PC-9 (cell line): Measurements from ENCODE around the gene ACOXL. TPM values are rescaled to one million over a fixed set of nuclear protein-coding genes. Genes with fewer than 3 reads are reported as not detected.

Experiments used
- BruUV-seq: library from RNA; stranded (reverse); fragments of 400-500 nt; replicated peaks from 2 replicates; lab custom pipeline; 2021; lab: Mats Ljungman, UMichigan
- CTCF ChIA-PET: fragments of 300-600 bp; sonication (Branson Sonifier 250); formaldehyde crosslinking; loops from one replicate; lab custom pipeline; 2022; ENCODE audit warnings: antibody characterized with exemption; lab: Charles Lee
- POLR2A ChIA-PET: fragments of 300-600 bp; sonication (Branson Sonifier 250); formaldehyde crosslinking; loops from one replicate; lab custom pipeline; 2022; ENCODE audit warnings: antibody characterized with exemption; ENCODE audit not compliant: unreplicated experiment; lab: Charles Lee
- DNase-seq, 2 experiments: peaks; one replicate each; pipeline versions ENCODE4 v3.0.0 to v3.0.0-alpha.2; 2015 to 2022; ENCODE audit warnings: mixed read lengths in 1 of 2
- H2AFZ ChIP-seq: fragments of 200-600 bp; sonication (generic); 2 replicates; pipeline ENCODE4 v1.8.1; 2017; ENCODE audit warnings: antibody characterized with exemption
- H3F3A ChIP-seq: fragments of 200-600 bp; sonication (generic); 2 replicates; pipeline ENCODE4 v1.8.1; 2017; ENCODE audit warnings: antibody characterized with exemption, mild to moderate bottlenecking, low read depth; ENCODE audit not compliant: insufficient read depth
- H3K27ac ChIP-seq: fragments of 200-600 bp; sonication (generic); 2 replicates; pipeline ENCODE4 v1.6.1; 2016; ENCODE audit warnings: mixed run types
- H3K27me3 ChIP-seq: fragments of 200-600 bp; sonication (generic); 2 replicates; pipeline ENCODE4 v1.6.1; 2016; ENCODE audit warnings: low read depth, mixed run types; ENCODE audit not compliant: insufficient read depth
- H3K36me3 ChIP-seq: fragments of 200-600 bp; sonication (generic); 2 replicates; pipeline ENCODE4 v1.6.1; 2016; ENCODE audit warnings: low read depth, mixed run types
- H3K4me1 ChIP-seq: fragments of 200-600 bp; sonication (generic); replicated peaks from 2 replicates; pipeline ENCODE4 v1.6.1; 2016; ENCODE audit warnings: mixed run types; ENCODE audit not compliant: insufficient read depth
- H3K4me2 ChIP-seq: fragments of 200-600 bp; sonication (generic); 2 replicates; pipeline ENCODE4 v1.6.1; 2017; ENCODE audit warnings: mixed run types
- H3K4me3 ChIP-seq: fragments of 200-600 bp; sonication (generic); 2 replicates; pipeline ENCODE4 v1.6.1; 2016; ENCODE audit warnings: mixed run types
- H3K79me2 ChIP-seq: fragments of 200-600 bp; sonication (generic); 2 replicates; pipeline ENCODE4 v1.6.1; 2017; ENCODE audit warnings: low read depth, mixed run types
- H3K9me2 ChIP-seq: fragments of 200-600 bp; sonication (generic); 2 replicates; pipeline ENCODE4 v1.8.1; 2017; ENCODE audit warnings: mild to moderate bottlenecking; ENCODE audit not compliant: insufficient read depth
- H3K9me3 ChIP-seq: fragments of 200-600 bp; sonication (generic); 2 replicates; pipeline ENCODE4 v1.8.1; 2016; ENCODE audit warnings: low read depth; ENCODE audit not compliant: insufficient read depth
- H4K20me1 ChIP-seq: fragments of 200-600 bp; sonication (generic); 2 replicates; pipeline ENCODE4 v1.8.1; 2017; ENCODE audit not compliant: insufficient read depth
- EZH2 ChIP-seq: fragments of 200-600 bp; sonication (generic); IDR thresholded peaks from 2 replicates; pipeline ENCODE4 v1.8.0; 2017; ENCODE audit warnings: antibody characterized with exemption, low read depth
- intact Hi-C: fragments of 100-400 bp; cut with micrococcal nuclease; formaldehyde crosslinking; loops from one replicate; pipeline ENCODE4 v1.10.0; 2022; ENCODE audit not compliant: unreplicated experiment
- total RNA-seq: library from RNA; stranded (reverse); gene quantifications from 2 replicates; pipeline ENCODE4 v1.2.3, GENCODE V29; 2021
- TF ChIP-seq, protein P1 (sequence below): fragments of 200-600 bp; sonication (generic); conservative IDR thresholded peaks from 2 replicates; pipeline ENCODE4 v1.6.1; 2017; ENCODE audit warnings: mixed run types, antibody characterized with exemption, mild to moderate bottlenecking, moderate library complexity

ACOXL gene
- total RNA-seq, 1 experiment from 2014 or later: 10.7 TPM

DNA sequence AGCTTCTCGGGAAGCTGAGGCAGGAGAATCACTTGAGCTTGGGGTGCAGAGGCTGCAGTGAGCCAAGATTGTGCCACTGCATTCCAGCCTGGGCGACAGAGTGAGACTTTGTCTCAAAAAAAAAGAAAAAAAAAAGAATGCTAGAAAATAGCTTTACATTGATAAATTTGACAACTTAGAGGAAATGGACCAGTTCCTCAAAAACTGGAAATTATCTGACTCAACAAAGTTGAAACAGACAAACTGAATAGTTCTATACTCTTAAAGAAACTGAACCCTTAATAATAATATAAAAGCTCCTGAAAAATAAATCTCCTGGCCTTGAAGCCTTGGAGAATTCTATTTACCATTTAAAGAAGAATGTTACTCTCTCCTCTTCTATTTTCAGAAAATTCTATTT, 237.3 kb downstream of the ACOXL start:
- no peak overlapping the region for H3K4me3 ChIP-seq
- CTCF ChIA-PET: no interaction called here

DNA sequence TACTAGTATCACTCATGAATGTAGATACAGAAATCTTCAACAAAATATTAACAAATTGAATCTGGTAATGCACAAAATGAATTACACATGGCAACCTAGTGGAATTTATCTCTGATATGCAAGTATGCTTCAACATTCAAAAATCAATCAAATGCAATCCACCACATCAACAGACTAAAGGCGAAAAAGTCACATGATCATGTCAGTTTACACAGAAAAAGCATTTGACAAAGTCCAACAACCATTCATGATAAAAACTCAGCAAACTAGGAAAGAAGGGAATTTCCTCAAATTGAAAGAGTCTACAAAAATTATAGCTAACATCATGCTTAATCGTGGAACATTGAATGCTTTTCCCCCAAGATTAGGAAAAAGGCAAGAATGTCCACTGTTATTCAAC, 237.8 kb downstream of the ACOXL start:
- POLR2A ChIA-PET: interaction anchor here (0.7 kb wide), 1 partner anchor 1492 kb away, joined by 3 read pairs; no protein-coding TSS in a partner anchor

More for the DNA sequence above, 237.3 kb downstream of the ACOXL start:
- no peaks in the 10 kb centered on the region for H3K36me3 ChIP-seq
- BruUV-seq: no TSS peak
- H3K9me3 ChIP-seq: no peaks in the 10 kb centered on the region
- intact Hi-C loops: no loop called here
- H2AFZ ChIP-seq: no peak overlapping the region
- no peak for DNase-seq
- no peaks in the 10 kb centered on the region for H3K4me1 ChIP-seq
- POLR2A ChIA-PET: interaction anchor here (0.7 kb wide), 1 partner anchor 1492 kb away, joined by 3 read pairs; no protein-coding TSS in a partner anchor
- H3K4me2 ChIP-seq: no peak overlapping the region
- no peak overlapping the region for H3K27ac ChIP-seq
- H3F3A ChIP-seq: no peaks in the 10 kb centered on the region
- no peaks in the 10 kb centered on the region for H3K79me2 ChIP-seq
- H3K9me2 ChIP-seq: no peaks in the 10 kb centered on the region
- TF ChIP-seq, protein P1, sequence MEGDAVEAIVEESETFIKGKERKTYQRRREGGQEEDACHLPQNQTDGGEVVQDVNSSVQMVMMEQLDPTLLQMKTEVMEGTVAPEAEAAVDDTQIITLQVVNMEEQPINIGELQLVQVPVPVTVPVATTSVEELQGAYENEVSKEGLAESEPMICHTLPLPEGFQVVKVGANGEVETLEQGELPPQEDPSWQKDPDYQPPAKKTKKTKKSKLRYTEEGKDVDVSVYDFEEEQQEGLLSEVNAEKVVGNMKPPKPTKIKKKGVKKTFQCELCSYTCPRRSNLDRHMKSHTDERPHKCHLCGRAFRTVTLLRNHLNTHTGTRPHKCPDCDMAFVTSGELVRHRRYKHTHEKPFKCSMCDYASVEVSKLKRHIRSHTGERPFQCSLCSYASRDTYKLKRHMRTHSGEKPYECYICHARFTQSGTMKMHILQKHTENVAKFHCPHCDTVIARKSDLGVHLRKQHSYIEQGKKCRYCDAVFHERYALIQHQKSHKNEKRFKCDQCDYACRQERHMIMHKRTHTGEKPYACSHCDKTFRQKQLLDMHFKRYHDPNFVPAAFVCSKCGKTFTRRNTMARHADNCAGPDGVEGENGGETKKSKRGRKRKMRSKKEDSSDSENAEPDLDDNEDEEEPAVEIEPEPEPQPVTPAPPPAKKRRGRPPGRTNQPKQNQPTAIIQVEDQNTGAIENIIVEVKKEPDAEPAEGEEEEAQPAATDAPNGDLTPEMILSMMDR: no peak
- no peak for TF ChIP-seq EZH2
- no peaks in the 10 kb centered on the region for H4K20me1 ChIP-seq
- H3K27me3 ChIP-seq: no peaks in the 10 kb centered on the region

GRCh38 chr2:110971811-110972210, 239.4 kb downstream of the ACOXL start:
- DNase-seq: no peak
- H2AFZ ChIP-seq: no peak overlapping the region
- H3F3A ChIP-seq: no peaks in the 10 kb centered on the region
- intact Hi-C loops: no loop called here
- no peak for TF ChIP-seq EZH2
- TF ChIP-seq, protein P1: no peak
- H3K27me3 ChIP-seq: no peaks in the 10 kb centered on the region
- no peaks in the 10 kb centered on the region for H3K9me3 ChIP-seq
- H3K36me3 ChIP-seq: no peaks in the 10 kb centered on the region
- no peaks in the 10 kb centered on the region for H3K4me1 ChIP-seq
- H3K27ac ChIP-seq: no peak overlapping the region
- no peaks in the 10 kb centered on the region for H3K9me2 ChIP-seq
- H3K4me3 ChIP-seq: no peak overlapping the region
- POLR2A ChIA-PET: no interaction called here
- CTCF ChIA-PET: no interaction called here
- BruUV-seq: no TSS peak
- H3K79me2 ChIP-seq: no peaks in the 10 kb centered on the region
- H4K20me1 ChIP-seq: no peaks in the 10 kb centered on the region
- H3K4me2 ChIP-seq: no peak overlapping the region

More for the DNA sequence above, 237.8 kb downstream of the ACOXL start:
- no peaks in the 10 kb centered on the region for H3K4me1 ChIP-seq
- no peak overlapping the region for H3K4me2 ChIP-seq
- CTCF ChIA-PET: no interaction called here
- no peak overlapping the region for H2AFZ ChIP-seq
- intact Hi-C loops: no loop called here
- no peaks in the 10 kb centered on the region for H3F3A ChIP-seq
- no peaks in the 10 kb centered on the region for H3K9me2 ChIP-seq
- no peak for DNase-seq
- TF ChIP-seq, protein P1: no peak
- no peak for TF ChIP-seq EZH2
- H4K20me1 ChIP-seq: no peaks in the 10 kb centered on the region
- no peaks in the 10 kb centered on the region for H3K36me3 ChIP-seq
- no peaks in the 10 kb centered on the region for H3K27me3 ChIP-seq
- BruUV-seq: no TSS peak
- no peak overlapping the region for H3K27ac ChIP-seq
- no peak overlapping the region for H3K4me3 ChIP-seq
- no peaks in the 10 kb centered on the region for H3K79me2 ChIP-seq
- H3K9me3 ChIP-seq: no peaks in the 10 kb centered on the region
